Liver (tissue), 3 donors: ENCODE measurements around the gene CARD11.
A peak's percentile ranks its signal among the peaks of the same experiment; 100 is the strongest.

Experiments used
- ATF3 ChIP-seq: IDR thresholded peaks from 2 replicates; pipeline ENCODE4 v1.6.1; 2016; ENCODE audit warnings: antibody characterized with exemption
- CTCF ChIP-seq: fragments of 150-350 bp; IDR thresholded peaks from 2 replicates; pipeline ENCODE4 v1.5.1; 2017; ENCODE audit warnings: improper control_type of control experiment, low read depth, low read length; ENCODE audit not compliant: missing input control
- EGR1 ChIP-seq, 2 donors: IDR thresholded peaks; 2 replicates each; pipeline ENCODE4 v1.6.1; 2016 to 2018; ENCODE audit warnings: antibody characterized with exemption in 2 of 2, low read depth in 2 of 2
- GABPA ChIP-seq, 2 donors: IDR thresholded peaks in 1 of 2; conservative IDR thresholded peaks in 1 of 2; 2 replicates each; pipeline ENCODE4 v1.6.1; 2016; ENCODE audit warnings: antibody characterized with exemption in 2 of 2, mild to moderate bottlenecking in 1 of 2, moderate library complexity in 1 of 2
- JUND ChIP-seq, 2 donors: IDR thresholded peaks; 2 replicates each; pipeline ENCODE4 v1.6.1; 2016; ENCODE audit warnings: antibody characterized with exemption in 2 of 2
- MAX ChIP-seq: IDR thresholded peaks from 2 replicates; pipeline ENCODE4 v1.6.1; 2016; ENCODE audit warnings: antibody characterized with exemption
- NR2F2 ChIP-seq: IDR thresholded peaks from 2 replicates; pipeline ENCODE4 v1.6.1; 2016; ENCODE audit warnings: antibody characterized with exemption
- RAD21 ChIP-seq, 2 donors: IDR thresholded peaks; 2 replicates each; pipeline ENCODE4 v1.6.1; 2016; ENCODE audit warnings: antibody characterized with exemption in 2 of 2, mild to moderate bottlenecking in 2 of 2
- REST ChIP-seq: IDR thresholded peaks from 2 replicates; pipeline ENCODE4 v1.6.1; 2016; ENCODE audit warnings: antibody characterized with exemption, mild to moderate bottlenecking
- SP1 ChIP-seq: IDR thresholded peaks from 2 replicates; pipeline ENCODE4 v1.6.1; 2018; ENCODE audit warnings: antibody characterized with exemption, mild to moderate bottlenecking
- TAF1 ChIP-seq: conservative IDR thresholded peaks from 2 replicates; pipeline ENCODE4 v1.6.1; 2016; ENCODE audit warnings: antibody characterized with exemption, mild to moderate bottlenecking
- YY1 ChIP-seq: IDR thresholded peaks from 2 replicates; pipeline ENCODE4 v1.6.1; 2016; ENCODE audit warnings: antibody characterized with exemption, mild to moderate bottlenecking
- ZBTB33 ChIP-seq: IDR thresholded peaks from 2 replicates; pipeline ENCODE4 v1.6.1; 2016; ENCODE audit warnings: antibody characterized with exemption
- donor health status: healthy.
- donor health status: healthy.

GRCh38 chr7:3065724-3066143, 22.1 kb upstream of the CARD11 start:
- TF ChIP-seq CTCF: peak; percentile 12
- no peak for TF ChIP-seq YY1
- no peak for TF ChIP-seq MAX
- no peak for TF ChIP-seq ZBTB33
- TF ChIP-seq TAF1: no peak
- TF ChIP-seq REST: no peak
- TF ChIP-seq ATF3: no peak
- no peak for TF ChIP-seq SP1
- TF ChIP-seq GABPA (IDR thresholded peaks at IDR 0.05 in 1 of 2, conservative IDR thresholded peaks at IDR 0.05 in 1 of 2): no peak
- TF ChIP-seq EGR1 (IDR thresholded peaks at IDR 0.05; ENCODE audit: low read depth in 2 of 2): no peak
- TF ChIP-seq JUND (IDR thresholded peaks at IDR 0.05): no peak
- TF ChIP-seq RAD21 (IDR thresholded peaks at IDR 0.05): peak in 1 of 2 donors; percentile 21
- TF ChIP-seq NR2F2: no peak
